Hematopoietic multipotent progenitor cell treated with erythropoietin and hydrocortisone succinate and interleukin-3 and kit ligand, for 15 days (in vitro differentiated cells): ENCODE measurements around the gene VPS37B.
"Not testable (repeated sequence)": the region's sequence is repeated elsewhere in the genome, so short reads cannot be mapped to it uniquely, and the experiment has no call there.

Experiments used
- DNase-seq: peaks from one replicate; pipeline ENCODE4 v3.0.0-alpha.2; 2015; ENCODE audit warnings: low spot score

VPS37B gene

DNA sequence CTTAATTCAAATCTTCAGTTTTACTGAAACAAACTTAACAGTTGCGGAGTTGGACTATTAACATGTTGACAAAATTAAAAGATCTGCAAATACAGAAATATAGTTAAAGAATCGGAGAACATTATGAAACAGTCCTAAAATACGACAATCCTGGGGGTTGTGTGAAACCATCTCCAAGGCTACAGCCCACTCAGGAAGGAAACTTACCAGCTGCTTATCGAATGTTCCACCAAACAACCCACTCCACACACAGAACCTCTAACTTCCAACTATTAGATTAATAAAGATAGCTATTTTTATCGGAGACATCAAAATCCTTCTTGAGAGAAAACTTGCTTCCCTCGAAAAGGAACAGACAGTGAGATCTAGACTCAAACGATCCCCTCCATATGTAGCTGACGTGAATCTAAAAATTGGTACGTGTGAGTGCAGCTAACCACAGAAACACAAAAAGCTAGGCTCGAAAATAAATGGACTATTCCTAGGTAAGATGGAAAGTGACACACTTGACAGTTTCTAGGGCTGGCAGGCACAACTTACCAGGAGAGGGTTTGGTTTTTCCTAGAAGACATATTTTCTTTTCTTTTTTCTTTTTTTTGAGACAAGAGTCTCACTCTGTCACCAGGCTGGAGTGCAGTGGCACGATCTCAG is 12.9 kb downstream of the VPS37B start:
- no peak for DNase-seq

DNA sequence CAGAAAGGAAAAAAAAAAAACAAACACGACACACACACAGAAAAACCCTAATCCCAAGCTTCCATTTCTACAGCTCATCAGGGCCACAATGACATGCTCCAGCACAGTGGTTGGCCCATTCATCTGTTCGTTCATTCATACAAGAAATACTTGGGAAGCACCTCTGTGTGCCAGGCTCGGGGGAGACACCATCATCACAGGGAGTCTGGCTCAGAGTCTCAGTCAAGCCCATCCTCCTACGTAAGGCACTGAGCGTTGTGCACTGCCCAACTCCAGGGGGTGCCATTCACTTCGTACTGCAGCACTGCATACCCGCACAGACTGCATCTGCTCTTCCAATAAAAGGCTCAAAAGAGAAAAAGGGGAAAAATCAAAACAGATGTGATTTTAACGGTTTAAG is 15.3 kb downstream of the VPS37B start:
- peak; percentile 58 for DNase-seq

DNA sequence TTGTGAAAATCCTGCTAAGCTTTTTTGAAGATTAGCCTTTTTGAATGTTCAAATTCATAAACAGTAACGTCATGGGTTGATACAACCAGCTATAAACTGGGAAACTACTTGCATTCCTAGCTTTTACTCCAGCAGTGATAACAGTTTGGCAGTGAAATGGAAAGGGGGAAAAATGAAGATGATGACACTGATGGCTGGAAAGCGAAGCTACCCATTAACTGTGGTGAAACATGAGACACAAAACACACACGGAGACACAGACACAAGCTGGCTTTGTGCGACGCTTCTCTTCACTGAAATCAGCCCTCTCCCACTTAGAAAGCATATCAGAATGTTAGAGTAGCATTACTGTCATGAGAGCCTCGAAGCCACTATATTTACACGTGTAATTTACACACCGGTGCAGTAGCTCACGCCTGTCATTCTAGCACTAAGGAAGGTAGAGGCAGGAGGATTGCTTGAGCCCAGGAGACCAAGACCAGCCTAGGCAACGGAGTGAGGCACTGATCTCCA is 15.7 kb downstream of the VPS37B start:
- DNase-seq, result no peak

DNA sequence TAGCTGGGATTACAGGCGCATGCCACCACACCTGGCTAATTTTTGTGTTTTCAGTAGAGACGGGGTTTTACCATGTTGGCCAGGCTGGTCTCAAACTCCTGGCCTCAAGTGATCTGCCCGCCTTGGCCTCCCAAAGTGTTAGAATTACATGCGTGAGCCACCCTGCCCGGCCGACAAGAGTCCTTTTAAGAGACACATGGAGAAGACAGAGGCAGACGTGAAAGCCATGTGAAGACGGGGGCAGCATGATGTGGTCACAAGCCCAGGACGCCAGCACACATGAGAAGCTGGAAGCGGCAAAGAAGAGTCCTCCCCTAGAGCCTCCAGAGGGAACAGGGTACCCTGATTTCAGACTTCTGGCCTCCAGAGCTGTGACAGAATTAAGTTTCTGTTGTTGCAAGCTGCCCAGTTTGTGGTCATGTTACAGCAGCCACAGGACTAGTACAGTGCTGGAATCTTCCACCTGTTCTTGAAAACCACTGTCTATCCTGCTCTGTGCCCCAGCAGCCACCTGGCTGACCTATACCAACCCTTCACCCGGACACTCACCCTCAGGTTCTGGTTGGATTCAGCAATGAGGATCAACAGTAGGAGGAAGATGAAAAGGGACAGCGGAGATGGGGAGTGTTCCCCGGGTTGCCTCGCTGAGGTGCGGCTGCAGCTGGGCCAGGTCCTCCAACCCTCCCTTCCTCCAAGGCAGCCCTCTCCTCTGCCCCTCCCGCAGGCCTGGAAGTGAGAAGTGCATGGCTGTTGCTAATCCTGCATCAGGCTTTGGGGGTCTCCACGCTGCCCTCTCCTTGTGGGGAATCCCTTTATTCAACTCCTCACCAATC is 16.9 kb downstream of the VPS37B start:
- no peak for DNase-seq

DNA sequence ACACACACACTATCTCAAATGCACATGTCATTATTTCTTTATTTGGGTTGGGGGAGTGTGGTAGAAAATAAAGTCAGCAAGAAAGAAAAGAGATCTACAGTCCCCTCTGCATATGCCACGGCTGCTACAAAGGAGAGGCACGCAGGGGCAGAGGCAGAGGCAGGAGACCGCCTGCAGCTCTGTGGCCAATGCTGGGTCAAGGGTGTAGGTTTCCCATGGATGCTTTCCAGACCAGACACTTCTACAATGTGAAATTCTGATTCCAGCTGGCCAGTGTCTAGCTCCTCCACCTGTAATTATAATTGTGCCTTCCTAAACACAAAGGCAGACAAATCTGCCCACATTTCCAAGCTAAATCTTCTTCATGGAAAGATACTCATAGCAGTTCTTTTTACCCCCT is 19.2 kb downstream of the VPS37B start:
- no peak for DNase-seq

DNA sequence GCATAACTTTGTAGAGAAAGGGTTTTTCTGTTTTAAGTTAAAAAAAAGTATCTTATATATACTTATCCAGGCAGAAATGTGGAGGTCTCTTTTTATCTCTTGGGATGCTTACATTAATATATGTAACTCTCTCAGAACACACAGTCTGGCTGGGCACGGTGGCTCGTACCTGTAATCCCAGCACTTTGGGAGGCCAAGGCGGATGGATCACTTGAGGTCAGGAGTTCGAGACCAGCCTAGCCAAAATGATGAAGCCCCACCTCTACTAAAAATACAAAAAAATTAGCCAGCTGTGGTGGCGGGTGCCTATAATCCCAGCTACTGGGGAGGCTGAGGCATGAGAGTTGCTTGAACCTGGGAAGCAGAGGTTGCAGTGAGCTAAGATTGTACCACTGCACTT is 19.6 kb downstream of the VPS37B start:
- DNase-seq, result not testable (repeated sequence)

DNA sequence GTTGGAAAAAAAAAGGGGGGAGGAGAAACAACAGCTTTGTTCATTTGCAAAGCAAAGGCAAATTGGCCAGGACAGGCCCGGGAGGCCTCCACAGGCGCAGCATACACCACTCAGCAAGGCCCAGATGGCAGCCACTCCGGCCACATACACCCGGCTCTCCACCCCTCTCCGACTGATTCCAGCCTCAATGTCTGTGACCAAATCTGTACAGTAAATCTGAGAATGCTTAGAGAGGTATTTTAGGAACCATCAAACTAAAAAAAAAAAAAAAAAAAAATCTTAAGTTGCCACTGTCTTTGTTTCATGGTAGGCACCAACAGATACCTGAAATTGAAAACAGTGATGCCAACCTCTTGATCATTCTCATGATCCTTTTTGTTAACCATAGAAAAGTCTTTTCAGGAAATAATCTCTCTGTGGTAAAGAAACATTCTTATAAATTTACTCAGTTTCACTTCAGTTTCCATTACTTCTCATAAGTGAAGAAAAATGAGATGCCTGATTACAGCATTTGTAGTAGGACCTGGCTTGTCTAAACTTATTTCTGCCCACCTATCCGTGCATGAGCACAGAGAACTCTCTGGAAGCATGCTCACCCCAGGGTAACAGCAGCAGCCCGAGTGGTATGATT is 20.2 kb downstream of the VPS37B start:
- DNase-seq, result no peak

DNA sequence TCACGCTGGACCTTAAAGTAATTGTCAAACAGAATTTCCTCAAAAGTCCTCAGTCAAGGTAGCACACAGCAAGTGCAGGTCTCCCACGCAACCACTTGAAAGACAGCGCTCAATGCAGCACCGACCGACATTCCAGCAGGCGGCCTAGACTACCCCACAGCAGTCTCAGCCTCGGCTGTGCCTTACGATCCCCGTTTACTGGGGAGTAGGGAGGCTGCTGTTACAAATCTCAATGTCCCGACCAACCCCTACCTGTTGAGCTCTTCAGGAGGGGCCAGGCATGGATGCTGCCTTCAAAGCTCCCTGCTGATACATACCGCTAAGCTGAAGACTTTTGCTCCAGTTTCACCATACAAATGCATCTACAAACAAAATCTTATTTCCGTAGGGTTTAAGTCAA is 21.8 kb downstream of the VPS37B start:
- DNase-seq, result no peak

DNA sequence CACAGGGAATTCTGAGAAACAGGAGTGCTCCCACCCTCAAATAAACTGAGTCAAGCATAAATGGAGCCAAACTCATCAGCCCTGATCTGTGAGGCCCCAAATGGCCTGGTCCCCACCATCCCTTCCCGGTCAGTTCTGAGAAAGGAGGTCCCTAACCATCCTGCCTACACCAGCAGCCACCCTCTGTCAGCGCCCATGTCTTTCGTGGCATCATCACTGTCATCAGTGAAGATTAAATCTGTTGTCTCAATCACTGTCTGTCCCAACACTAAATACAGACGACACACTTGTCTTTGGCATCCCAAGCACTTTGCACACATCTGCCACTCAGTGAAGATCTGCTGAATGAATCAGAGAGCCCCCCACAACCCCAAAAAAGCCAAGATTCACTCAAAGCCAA is 22.4 kb downstream of the VPS37B start:
- DNase-seq, result no peak

DNA sequence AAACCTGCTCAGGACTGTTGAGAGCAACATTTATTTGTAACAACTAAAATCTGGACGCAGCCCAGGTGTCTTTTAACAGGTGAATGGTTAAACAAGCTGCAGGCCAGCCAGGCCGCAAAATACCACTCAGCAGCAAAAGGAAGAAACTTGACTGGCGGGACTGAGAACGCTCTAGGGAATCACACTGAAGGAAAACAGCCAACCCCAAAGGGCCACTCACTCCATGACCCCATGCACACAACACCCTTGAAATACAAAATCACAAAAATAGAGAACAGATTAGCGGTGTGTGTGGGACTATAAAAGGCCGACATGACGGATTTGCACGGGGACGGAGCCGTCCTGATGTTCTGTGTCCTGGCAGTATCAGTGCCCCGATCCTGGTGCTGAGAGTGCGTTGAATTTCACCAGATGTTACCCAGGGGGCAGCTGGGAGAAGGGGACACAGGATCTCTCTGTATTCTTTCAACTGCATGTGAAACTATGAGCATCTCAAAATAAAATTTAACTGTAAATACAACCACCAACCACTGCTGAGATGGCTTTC is 23.0 kb downstream of the VPS37B start:
- DNase-seq, result no peak

DNA sequence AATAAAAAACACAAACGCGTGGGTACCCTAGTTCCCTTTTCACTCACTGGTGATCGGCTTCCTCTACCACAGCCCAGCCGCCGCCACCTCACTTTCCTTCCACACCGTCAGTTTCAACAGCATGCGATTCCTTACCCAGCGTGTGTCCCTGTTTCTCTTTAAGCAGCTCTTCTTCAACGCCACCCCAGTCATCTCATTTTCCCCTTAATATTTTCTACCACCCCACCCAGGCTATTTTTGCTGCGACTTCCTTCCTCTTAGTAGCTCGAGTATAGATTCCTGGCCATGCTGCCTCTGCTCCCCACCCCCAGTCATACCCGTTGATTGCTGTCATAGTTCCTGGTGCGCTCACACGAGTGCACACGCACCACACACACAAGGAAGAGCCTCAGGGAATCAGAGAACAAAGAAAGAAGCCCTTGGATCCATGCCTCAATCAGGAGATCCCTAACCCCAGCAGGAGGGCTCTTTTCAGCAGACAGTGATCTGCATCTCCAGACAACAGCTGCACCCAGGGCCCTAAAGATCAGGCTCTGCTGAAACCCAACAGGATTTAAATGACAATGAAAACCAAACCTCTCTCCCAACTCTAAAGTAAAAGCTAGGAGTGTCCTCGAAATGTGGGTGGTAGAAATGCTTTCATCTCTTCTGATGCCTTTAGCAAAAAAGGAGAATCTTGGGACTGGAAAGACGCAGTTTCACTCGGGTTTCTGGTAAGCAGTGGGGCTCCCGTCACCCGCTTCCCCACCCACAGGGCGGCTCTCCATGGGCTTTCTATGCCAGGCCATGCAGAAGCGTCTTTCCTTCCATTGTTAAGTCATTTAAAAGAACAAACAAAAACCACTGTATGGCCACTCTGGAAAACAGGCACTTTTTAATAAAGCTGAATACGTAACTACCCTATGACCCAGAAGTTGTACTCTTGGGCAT is 23.8 kb downstream of the VPS37B start:
- DNase-seq, result no peak

DNA sequence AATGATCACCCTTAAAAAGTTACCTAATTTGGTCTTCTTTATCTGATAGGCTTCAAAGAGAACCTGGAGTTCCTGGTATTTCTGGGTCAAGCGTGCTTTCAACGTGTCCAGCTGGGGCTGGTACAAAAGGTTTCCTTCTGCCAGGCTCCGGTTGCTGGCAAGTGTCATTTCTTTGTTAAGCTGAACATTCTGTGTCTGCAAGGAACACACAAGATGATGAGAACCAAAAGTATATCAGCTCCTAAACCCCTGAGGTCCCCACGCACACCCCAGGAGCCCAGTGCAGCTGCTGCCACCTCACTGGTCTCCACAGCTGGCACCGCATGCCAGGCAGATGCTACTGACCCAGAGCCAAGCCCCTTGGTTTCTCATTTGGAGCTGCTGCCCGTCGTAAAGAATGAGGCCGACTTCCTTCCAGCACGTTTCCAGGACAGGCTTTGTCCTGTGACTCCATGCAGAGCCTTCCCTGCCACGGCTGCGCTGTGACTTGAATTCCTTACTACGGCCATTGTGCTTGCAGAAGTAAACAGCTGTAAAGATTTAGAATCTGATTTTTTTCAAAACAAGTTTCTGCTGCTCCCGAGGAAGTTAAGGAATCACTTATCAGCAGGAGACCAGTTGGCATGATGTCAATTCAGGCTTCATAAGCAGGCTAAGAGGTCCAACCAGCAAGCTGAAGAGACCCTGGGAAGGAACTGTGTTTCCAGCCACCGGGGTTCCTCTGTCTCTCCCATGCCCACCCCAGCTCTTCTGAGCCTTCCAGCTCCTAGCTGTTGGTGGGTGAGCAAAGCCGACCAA is 24.9 kb downstream of the VPS37B start:
- no peak for DNase-seq

DNA sequence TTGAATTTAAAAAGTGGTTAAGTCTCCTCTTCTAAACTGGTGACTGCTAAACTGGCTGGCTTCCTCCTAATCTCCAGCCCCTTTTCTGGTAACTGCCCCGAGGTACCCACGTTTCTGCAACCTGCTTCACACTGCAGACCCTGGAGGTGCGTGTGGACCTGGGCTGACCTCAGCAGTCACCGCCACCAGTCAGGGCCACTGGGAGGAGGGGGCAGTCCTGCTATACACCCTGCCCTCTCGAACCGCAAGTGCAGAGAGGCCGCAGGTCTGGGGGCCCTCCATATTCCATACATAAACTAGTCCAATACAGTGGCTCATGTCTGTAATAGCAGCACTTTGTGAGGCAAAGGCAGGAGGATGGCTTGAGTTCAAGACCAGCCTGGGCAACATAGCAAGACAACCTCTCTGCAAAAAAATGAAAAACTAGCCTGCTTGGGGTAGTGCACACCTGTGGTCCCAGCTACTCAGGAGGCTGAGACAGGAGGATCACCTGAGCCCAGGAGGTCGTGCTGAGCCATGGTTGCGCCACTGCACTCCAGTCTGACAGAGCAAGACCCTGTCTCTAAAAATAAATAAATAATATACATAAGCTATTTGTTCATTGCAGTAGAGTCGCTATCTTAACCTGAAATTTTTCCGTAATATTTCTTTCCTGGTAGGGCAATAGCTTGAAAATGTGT is 25.6 kb downstream of the VPS37B start:
- DNase-seq, result no peak

DNA sequence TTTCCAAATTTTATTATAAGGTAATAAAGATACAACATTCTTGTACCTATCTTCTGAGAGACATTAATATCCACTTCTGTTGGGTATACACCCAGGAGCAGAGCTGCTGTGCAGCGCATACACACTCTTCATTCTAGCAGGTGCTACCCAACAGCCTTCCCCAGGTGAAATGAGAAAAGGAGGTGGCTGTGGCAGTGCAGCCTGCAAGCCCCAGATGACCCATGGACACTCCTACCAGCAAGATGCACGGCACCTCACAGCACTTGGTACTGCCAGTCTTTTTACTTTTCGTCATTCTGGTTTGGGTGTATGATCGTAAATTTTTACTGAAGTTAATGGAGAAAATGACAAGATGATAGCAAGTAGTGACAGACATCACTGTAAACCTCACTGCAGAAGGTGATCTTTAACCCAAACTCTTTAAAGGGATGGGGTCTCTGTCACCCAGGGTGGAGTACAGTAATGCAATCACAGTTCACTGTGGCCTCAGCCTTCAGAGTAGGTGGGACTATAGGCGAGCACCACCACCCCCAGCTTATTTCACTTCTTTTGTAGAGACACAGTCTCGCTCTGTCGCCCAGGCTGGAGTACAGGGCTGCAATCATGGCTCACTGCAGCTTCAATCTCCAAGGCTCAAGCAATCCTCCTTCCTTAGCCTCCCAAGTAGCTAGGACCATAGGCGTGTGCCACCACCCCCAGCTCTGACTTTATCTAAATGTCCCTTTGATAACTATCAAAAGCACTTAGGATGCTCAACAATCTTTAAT is 26.5 kb downstream of the VPS37B start:
- no peak for DNase-seq

DNA sequence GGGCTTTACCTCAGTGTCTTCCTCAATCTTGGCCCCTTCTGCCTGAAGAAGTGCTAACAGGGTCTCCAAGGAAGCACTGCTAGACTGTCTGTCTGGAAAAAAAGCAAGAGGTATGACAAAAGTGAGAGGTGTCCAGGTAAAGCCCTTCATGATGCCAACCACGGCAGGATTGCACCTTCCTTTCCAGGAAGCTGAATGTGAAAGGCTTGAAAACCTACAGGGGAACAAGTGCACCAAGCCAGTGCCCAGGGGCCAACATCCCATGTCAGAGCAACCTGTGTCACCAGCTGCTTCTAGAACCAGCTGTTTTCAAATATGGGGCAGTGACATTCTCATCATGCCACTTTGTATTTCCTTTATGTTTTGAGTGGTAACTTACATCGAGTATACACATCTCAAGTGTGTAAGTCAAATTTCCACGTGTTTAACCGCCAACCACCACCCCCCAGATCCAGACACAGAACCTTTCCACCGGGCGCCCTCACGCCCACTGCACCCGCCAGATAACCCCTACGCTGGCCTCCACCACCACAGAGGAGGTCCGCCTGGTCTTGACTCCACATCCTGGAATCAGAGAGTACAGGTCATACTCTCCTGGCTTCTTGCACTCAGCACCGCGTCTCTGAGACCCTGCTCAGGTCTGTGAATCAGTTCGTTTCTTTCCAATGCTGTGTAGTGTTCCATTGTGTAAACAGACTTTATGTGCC is 27.3 kb downstream of the VPS37B start:
- no peak for DNase-seq

DNA sequence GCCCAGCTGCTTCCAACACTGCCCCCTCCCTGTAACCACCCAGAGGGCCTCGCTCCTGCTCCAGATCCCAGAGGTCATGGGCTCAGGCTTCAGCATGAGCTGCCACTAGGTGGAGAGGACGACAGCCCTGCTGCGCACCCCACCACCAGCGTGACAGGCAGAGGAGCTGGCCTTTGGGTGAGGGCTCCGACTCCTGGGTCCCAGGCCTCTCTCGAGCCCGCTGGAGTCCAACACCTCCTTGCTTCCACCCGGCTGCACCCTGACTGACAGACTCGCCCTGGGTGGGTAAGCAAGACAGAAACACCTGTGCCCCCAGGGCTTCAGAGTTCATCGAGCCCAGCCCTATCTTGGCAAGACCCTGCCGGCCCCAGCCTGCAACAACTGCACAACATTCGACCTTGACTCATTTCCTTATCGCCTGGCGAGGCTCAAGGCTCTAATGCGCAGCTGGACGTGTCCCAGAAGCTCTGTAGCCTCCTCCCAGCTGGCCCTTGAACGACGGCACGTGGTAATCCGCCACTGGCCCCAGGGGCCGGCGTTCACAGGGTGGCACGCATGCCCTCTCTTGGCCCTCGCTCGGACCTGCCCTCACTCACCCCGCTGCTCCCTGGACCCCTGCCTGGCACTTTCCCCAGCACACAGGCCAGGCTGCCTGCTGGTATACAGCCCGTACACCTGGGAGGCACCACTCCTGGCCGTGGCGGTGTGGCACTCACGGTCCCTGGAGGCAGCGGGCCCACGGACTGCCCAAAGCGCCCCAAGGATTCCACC is 28.0 kb downstream of the VPS37B start:
- DNase-seq, result no peak

DNA sequence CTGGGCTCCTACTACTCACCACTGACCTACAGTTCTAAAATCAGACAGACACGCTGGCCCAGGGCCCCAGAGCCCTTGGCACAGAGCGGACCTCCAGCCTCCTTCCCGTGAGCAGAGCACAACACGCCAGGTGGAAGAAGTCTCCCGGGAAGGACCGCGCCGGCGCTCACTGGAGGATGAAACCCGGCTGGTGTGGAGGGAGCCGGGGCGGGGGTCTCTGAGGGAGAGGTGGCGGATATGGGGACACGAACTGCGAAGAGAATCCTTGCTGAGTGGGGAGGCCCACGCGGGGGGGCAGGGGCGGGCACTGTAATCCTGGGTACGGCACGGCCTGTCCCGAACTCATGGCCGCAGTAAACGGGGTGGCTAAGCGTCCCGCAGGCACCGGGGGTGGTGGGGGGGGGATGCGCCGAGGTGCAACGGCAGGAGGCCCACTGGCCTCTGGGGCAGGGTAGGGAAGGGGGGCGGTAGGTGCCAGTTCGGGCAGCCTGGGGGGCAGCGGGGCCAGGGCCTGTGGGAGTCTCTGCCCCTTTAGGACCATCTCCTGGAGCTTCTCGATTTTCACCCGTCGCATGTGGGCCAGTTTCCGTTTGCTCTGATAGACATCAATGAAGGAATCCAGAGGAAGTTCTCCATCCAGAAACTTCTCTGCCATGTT is 28.8 kb downstream of the VPS37B start:
- no peak for DNase-seq
